HG03135 (cell line): ENCODE measurements around the gene APOL3.
"Not testable (repeated sequence)": the region's sequence is repeated elsewhere in the genome, so short reads cannot be mapped to it uniquely, and the experiment has no call there.

ENCODE experiments used
- ATAC-seq: cut with Tn5 transposase; IDR thresholded peaks from one replicate; pipeline ENCODE4 v1.9.1; 2021; ENCODE audit warnings: mild to moderate bottlenecking, moderate library complexity; ENCODE audit not compliant: unreplicated experiment

The APOL3 gene

DNA sequence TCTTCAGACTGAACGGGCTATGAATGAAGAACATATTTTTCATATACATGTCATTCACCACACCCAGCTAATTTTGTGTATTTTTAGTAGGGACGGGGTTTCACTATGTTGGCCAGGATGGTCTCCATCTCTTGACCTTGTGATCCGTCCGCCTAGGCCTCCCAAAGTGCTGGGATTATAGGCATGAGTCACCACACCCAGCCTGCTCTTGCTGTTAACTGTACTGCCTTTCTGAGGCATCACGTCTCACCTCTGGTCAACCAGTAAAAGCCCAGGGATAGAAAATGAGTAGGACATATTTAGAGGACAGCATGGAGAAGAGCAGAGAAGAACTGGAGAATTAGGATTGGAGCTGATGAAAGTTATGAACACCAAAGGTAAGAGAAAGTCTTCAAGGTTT, 55.6 kb downstream of the APOL3 start:
- ATAC-seq = no peak

DNA sequence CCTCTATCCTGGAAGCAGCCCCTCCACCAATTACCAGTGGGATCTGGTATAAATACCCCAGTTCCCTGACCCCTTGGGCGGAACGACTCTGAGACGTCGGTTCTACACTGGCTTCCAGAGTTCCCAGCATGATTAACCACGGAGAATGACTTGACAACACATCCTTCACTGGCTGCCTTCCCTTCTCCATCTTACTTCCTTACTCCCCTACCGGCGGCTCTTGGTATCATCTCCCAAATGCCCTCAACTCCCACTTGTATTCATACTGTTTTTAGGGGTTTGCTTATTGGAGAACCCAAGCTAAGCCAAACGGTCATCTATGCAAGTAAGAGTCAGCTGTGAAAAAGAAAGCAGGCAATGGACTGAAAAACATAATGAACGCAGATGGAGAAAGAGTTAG, 56.1 kb downstream of the APOL3 start:
- ATAC-seq = no peak

DNA sequence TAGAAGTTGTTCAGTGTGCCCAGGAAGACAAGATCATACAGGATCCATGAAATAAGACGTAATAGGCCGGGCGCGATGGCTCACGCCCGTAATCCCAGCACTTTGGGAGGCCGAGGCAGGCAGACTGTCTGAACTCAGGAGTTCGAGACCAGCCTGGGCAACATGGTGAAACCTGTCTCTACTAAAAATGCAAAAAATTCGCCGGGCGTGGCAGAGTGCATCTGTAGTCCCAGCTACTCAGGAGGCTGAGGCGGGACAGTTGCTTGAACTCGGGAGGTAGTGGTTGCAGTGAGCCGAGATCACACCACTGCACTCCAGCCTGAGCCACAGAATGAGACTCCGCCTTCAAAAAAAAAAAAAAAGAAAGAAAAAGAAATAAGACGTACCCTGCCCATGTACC, 56.7 kb downstream of the APOL3 start:
- no peak for ATAC-seq

DNA sequence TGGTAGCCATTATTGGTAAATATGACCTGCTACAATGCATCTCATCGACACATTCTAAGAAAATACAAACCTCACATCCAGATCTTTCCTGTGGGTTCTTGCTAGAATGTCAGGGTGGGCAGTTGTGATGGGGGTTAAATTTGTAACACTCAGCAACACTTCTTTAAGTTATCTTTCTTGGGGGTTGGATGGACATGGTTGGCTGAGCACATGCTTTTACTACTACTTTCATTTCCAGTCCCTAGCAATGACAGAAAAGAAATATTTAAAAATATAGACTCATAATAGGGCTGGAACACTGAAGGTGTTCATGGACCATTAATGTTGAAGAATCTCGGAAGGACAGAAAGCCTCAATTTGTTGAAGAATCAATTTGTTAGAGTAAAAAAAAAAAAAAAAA, 57.6 kb downstream of the APOL3 start:
- no peak for ATAC-seq

DNA sequence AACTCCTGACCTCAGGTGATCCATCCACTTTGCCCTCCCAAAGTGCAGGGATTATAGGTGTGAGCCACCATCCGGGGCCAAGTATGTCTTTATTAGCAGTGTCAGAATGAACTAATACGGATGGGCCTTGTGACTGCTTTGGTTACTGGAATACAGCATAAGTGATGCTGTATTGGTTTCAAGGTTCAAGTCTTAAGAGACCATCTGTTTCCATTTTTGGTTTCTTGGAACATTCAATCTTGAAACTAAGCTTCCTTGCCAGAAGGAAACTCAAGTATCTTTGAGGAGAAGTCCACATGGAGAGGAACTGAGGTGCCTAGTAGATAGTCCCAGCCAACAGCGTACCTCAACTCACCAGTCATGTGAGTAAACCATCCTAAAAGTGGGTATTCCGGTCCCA, 58.8 kb downstream of the APOL3 start:
- ATAC-seq = no peak

DNA sequence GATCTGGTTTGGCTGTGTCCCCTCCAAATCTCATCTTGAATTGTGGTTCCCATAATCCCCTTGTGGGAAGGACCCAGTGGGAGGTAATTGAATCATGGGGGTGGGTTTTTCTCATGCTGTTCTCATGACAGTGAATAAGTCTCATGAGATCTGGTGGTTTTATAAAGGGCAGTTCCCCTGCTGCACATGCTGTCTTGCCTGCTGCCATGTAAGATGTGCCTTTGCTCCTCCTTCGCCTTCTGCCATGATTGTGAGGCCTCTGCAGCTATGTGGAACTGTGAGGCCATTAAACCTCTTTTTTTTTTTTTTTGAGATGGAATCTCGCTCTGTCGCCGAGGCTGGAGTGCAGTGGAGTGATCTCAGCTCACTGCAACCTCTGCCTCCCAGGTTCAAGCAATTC, 59.6 kb downstream of the APOL3 start:
- ATAC-seq = not testable (repeated sequence)

DNA sequence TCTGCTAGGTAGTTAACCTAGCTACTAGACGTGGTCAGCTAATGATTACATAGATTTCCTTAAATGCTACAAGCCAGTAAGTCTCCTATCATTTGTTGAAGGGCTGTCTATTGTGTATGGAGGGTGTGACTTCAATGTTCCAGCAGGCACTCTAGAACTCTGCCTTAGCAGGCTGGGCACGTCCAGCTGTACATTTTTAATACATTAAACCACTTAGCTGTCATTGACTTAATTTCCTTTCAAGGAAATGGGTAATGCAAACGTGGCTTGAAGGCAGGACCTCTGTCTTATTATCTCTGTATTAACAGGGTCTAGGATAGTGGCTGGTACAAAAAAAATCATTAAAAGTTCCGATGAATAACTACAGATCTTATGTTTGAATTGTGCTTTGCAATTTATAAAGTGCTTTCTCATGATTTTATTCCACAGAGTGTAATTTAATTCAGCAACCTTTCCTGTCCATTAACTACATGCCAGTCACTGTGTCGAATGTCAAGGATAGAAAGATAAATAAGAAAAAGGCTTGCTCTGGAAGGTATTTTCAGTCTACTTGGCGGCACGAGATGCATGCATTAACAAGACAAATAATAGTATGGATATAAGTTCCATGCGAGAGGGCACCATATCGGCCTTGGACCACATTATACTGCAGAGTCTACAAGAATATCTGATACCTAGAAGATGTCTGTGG, 60.3 kb downstream of the APOL3 start:
- ATAC-seq = no peak

DNA sequence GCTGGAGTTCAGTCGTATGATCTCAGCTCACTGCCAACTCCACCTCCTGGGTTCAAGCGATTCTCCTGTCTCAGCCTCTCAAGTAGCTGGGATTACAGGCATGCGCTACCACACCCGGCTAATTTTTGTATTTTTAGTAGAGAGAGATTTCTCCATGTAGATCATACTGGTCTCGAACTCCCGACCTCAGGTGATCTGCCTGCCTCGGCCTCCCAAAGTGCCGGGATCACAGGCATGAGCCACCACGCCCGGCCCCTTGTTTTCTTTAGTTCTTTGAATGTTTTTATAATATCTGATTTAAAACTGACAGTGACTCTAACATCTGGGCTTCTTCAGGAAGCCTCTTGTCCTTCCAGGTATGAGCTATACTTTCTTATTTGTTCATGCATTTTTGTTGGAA, 61.0 kb downstream of the APOL3 start:
- not testable (repeated sequence) for ATAC-seq

DNA sequence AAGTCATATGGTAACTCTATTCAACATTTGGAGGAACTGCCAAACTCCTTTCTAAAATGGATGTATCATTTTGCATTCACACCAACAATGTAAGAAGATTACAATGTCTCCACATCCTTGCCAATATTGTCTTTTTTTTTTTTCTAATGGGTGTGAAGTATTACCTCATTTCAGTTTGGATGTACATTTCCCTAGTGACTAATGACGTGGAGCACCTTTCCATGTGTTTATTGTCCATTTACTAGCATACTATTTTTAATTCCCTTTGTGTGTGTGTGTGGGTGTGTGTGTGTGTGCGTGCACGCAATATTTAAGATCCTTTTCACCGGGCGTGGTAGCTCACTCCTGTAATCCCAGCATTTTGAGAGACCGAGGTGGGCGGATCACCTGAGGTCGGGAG, 62.7 kb downstream of the APOL3 start:
- no peak for ATAC-seq

DNA sequence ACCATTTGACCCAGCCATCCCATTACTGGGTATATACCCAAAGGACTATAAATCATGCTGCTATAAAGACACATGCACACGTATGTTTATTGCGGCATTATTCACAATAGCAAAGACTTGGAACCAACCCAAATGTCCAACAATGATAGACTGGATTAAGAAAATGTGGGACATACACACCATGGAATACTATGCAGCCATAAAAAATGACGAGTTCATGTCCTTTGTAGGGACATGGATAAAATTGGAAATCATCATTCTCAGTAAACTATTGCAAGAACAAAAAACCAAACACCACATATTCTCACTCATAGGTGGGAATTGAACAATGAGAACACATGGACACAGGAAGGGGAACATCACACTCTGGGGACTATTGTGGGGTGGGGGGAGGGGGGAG, 69.8 kb downstream of the APOL3 start:
- ATAC-seq = not testable (repeated sequence)
